A673 (cell line): ENCODE measurements around the gene SLC15A3. TPM values are rescaled to one million over a fixed set of nuclear protein-coding genes. Genes with fewer than 3 reads are reported as not detected.

Experiments used
- BruUV-seq: library from RNA; stranded (reverse); fragments of 400-500 nt; replicated peaks from 2 replicates; lab custom pipeline; 2021; lab: Mats Ljungman, UMichigan
- CTCF ChIA-PET: fragments of 300-600 bp; sonication (Branson Sonifier 250); formaldehyde crosslinking; loops from one replicate; lab custom pipeline; 2022; ENCODE audit warnings: antibody characterized with exemption; lab: Charles Lee
- POLR2A ChIA-PET: fragments of 300-600 bp; sonication (Branson Sonifier 250); formaldehyde crosslinking; loops from one replicate; lab custom pipeline; 2022; ENCODE audit warnings: antibody characterized with exemption; ENCODE audit not compliant: low non-redundant PET; lab: Charles Lee
- DNase-seq: peaks from one replicate; pipeline ENCODE4 v3.0.0-alpha.2; 2015; ENCODE audit warnings: low spot score
- H3K27ac ChIP-seq: fragments of 200-600 bp; sonication (generic); 2 replicates; pipeline ENCODE4 v1.5.1; 2016; ENCODE audit warnings: mixed run types, low read depth, mild to moderate bottlenecking, mixed read lengths, antibody characterized with exemption, low read length; ENCODE audit not compliant: poor library complexity, severe bottlenecking
- H3K27me3 ChIP-seq: fragments of 200-600 bp; sonication (generic); replicated peaks from 2 replicates; pipeline ENCODE4 v1.6.1; 2017; ENCODE audit warnings: mixed run types, low read depth, mild to moderate bottlenecking, mixed read lengths, antibody characterized with exemption, low read length; ENCODE audit not compliant: insufficient read depth, poor library complexity
- H3K36me3 ChIP-seq: fragments of 200-600 bp; sonication (generic); 2 replicates; pipeline ENCODE4 v1.6.1; 2016; ENCODE audit warnings: mixed run types, mild to moderate bottlenecking, mixed read lengths, antibody characterized with exemption, low read length; ENCODE audit not compliant: insufficient read depth, poor library complexity, severe bottlenecking
- H3K4me1 ChIP-seq: fragments of 200-600 bp; sonication (generic); 2 replicates; pipeline ENCODE4 v1.6.1; 2017; ENCODE audit warnings: mixed run types, mild to moderate bottlenecking, mixed read lengths, antibody characterized with exemption, low read length; ENCODE audit not compliant: insufficient read depth, poor library complexity, severe bottlenecking
- H3K4me3 ChIP-seq: fragments of 200-600 bp; sonication (generic); 2 replicates; pipeline ENCODE4 v1.5.1; 2016; ENCODE audit warnings: low read depth, mixed run types, mild to moderate bottlenecking, mixed read lengths, low read length; ENCODE audit not compliant: poor library complexity, severe bottlenecking
- H3K9me3 ChIP-seq: fragments of 200-600 bp; sonication (generic); 2 replicates; pipeline ENCODE4 v1.6.1; 2016; ENCODE audit warnings: mixed run types, low read depth, mild to moderate bottlenecking, mixed read lengths, antibody characterized with exemption, low read length; ENCODE audit not compliant: poor library complexity, severe bottlenecking
- CTCF ChIP-seq: fragments of 300-800, 200-600 bp; sonication (generic); conservative IDR thresholded peaks from 2 replicates; pipeline ENCODE4 v1.5.1; 2017; ENCODE audit warnings: low read depth, mild to moderate bottlenecking, antibody characterized with exemption, low read length, moderate library complexity, mixed read lengths
- EZH2 ChIP-seq: fragments of 200-600 bp; sonication (generic); IDR thresholded peaks from 2 replicates; pipeline ENCODE4 v1.6.1; 2017; ENCODE audit warnings: borderline replicate concordance, low read depth, mild to moderate bottlenecking, mixed read lengths, antibody characterized with exemption, low read length; ENCODE audit not compliant: poor library complexity, severe bottlenecking
- intact Hi-C: fragments of 100-400 bp; cut with micrococcal nuclease; formaldehyde crosslinking; loops from one replicate; pipeline ENCODE4 v1.10.0; 2022; ENCODE audit not compliant: unreplicated experiment
- total RNA-seq: library from RNA; stranded (reverse); gene quantifications from 2 replicates; pipeline ENCODE4 v1.2.3, GENCODE V29; 2021

The SLC15A3 gene
- total RNA-seq, 1 experiment from 2014 or later = not detected

GRCh38 chr11:60973699-60974098 lies 21.7 kb upstream of the SLC15A3 start:
- no TSS peak for BruUV-seq
- intact Hi-C loops = no loop called here

GRCh38 chr11:60972182-60973030 lies 20.4 kb upstream of the SLC15A3 start:
- CTCF ChIA-PET = interaction anchor here (0.6 kb wide), 1 partner anchor 10 kb away, joined by 4 read pairs; no protein-coding TSS in a partner anchor
- Histone ChIP-seq H3K4me3 (no peak overlapping the region), H3K36me3 (no peaks in the 10 kb centered on the region), H3K4me1 (peaks cover under 1% of the 10 kb centered on the region), H3K27me3 (no peaks in the 10 kb centered on the region), H3K27ac (no peak overlapping the region), H3K9me3 (peaks cover 5% of the 10 kb centered on the region)
- DNase-seq = no peak
- intact Hi-C loops = no loop called here
- no peak for TF ChIP-seq EZH2
- TF ChIP-seq CTCF = no peak
- POLR2A ChIA-PET = no interaction called here
- BruUV-seq = no TSS peak

More at GRCh38 chr11:60973699-60974098, 21.7 kb upstream of the SLC15A3 start:
- Histone ChIP-seq H3K9me3 (no peaks in the 10 kb centered on the region), H3K27me3 (no peaks in the 10 kb centered on the region), H3K4me3 (no peak overlapping the region), H3K36me3 (no peaks in the 10 kb centered on the region), H3K27ac (no peak overlapping the region), H3K4me1 (peaks cover 7% of the 10 kb centered on the region)
- DNase-seq = no peak
- CTCF ChIA-PET = no interaction called here
- POLR2A ChIA-PET = no interaction called here
- TF ChIP-seq EZH2 (no peak), CTCF (no peak)

GRCh38 chr11:60971520-60971919 lies 19.5 kb upstream of the SLC15A3 start, which contains the start of gene CD6:
CD6 (plus strand) TSS chr11:60971680; CDS start chr11:60971866, 186 bp downstream.
- no peak for TF ChIP-seq EZH2
- TF ChIP-seq CTCF = no peak
- no TSS peak for BruUV-seq
- Histone ChIP-seq H3K9me3 (peaks cover 5% of the 10 kb centered on the region), H3K27ac (no peak within 1 kb of the TSS), H3K4me1 (no peaks in the 10 kb centered on the region), H3K36me3 (no peaks in the 10 kb centered on the region), H3K27me3 (no peaks in the 10 kb centered on the region), H3K4me3 (no peak within 1 kb of the TSS)
- no peak for DNase-seq
- intact Hi-C loops = no loop called here
- ChIA-PET CTCF (no interaction called here), POLR2A (no interaction called here)
